CD4-positive, alpha-beta T cell treated with Interleukin-17A for 4 hours (primary cell): ENCODE results near the gene FXYD3.

Source experiments
- DNase-seq: peaks from one replicate; pipeline ENCODE4 v3.0.0-alpha.2; 2020; ENCODE audit warnings: mixed read lengths

FXYD3 gene

GRCh38 chr19:35107545-35107944 is 8.1 kb upstream of the FXYD3 start:
- no peak for DNase-seq

GRCh38 chr19:35108730-35109129 is 6.9 kb upstream of the FXYD3 start:
- DNase-seq = no peak

GRCh38 chr19:35109395-35110112 is 6.1 kb upstream of the FXYD3 start:
- no peak for DNase-seq

DNA sequence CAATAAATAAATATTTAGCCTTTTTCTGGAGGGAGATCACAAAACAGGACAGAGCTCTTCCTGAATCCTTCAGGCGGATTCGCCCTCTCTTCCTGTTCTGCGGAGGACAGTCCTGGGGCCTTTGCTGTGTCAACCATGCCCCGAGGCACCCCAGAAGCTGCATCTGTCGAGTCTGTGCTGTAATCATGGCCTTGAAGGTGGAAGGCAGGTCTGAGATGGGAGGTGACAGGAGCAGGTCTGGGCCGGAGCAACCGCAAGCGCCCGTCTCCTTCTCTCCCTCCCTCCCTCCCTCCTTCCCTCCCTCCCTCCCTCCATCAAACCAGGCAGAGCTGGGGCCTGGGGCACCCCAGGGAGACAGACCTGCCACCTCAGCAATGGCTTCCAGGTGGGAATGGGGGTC is 4.6 kb upstream of the FXYD3 start:
- no peak for DNase-seq

GRCh38 chr19:35112995-35113688 is 2.5 kb upstream of the FXYD3 start:
- DNase-seq = no peak

GRCh38 chr19:35114353-35115176 is 1.1 kb upstream of the FXYD3 start:
- peak; percentile 79 for DNase-seq

GRCh38 chr19:35116072-35116801 is 614 bp downstream of the FXYD3 start:
- DNase-seq = no peak

DNA sequence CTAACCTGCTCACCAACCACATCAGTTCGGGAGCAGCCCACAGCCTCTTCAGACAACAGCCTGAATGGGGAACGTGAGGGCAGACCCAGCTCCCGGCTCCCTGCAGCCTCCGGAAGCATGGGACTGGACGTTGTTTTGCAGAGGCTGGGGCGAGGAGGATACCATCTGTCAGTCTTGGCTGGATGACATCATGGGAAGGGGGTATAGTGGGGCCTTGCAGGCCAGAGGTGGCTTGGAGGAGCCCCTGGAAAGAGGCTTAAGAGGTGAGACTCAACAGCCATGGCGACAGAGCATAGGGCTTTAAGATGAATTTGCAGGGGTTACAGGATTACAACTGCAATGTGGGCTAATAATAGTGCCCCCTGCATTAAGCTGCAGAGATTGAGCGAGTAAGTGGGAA is 1.5 kb downstream of the FXYD3 start:
- DNase-seq = no peak

- DNase-seq = no peak
These were observed 2.2 kb downstream of the FXYD3 start for GRCh38 chr19:35117799-35118198.

GRCh38 chr19:35118268-35119020 is 2.8 kb downstream of the FXYD3 start:
- no peak for DNase-seq

DNA sequence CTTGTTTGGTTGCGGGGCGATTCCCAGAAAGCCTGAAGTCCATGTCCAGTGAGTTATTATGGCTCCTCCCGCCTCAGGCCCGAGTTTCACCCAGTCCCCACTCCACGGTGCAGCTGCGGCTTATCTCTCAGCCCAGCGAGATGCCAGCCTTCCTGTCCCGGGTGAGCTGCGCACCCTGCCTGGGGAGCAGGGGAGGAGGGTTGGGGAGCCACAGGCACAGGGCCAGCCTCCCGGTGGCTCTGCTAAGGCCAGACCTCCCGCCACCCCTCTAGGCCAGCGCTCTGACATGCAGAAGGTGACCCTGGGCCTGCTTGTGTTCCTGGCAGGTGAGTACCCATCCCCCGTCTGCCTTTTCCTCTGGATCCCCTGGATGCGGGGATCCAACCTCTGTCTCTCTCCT is 3.5 kb downstream of the FXYD3 start:
- DNase-seq = no peak

- DNase-seq = no peak
These were observed 4.0 kb downstream of the FXYD3 start for GRCh38 chr19:35119578-35120155.

DNA sequence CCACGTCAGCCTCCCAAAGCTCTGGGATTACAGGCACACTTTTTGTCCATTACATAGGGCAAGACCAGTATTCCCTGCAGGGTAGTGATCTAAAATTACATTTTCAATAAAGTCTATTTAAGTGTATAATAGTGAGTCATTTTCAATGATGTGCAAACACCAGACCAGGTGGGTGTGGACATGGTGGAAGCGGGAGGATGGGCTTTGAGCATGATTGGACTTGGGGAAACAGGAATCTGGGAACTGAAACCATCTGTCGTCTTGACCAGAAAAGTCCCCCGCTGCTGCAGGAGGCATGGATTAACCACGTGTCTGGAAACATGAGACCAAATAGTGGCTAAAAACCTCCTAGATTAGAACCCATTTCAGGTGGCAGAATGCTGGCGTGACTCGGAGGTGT is 4.9 kb downstream of the FXYD3 start:
- no peak for DNase-seq

DNA sequence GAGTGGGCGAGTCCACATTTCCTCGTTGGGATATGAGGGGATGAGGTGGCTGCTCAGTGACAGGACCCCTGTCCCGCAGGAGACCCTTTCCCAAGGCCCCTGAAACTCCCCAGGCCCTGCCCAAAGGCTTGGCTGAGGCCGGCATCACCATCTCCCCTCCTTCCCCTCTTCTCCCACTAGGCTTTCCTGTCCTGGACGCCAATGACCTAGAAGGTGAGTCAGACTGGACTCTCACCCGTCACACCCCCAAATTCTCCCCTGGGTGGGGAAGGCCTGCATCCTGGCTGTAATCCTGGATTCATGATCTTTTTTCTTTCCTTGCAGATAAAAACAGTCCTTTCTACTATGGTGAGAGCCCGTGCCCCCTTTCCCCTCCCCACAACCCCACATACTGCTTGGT is 5.3 kb downstream of the FXYD3 start:
- no peak for DNase-seq

GRCh38 chr19:35122687-35123551 is 7.3 kb downstream of the FXYD3 start:
- no peak for DNase-seq

GRCh38 chr19:35123573-35123972 is 8.0 kb downstream of the FXYD3 start:
- no peak for DNase-seq

- peak; percentile 90 for DNase-seq
These were observed 8.8 kb downstream of the FXYD3 start for GRCh38 chr19:35124098-35125060.

- no peak for DNase-seq
These were observed 9.7 kb downstream of the FXYD3 start for GRCh38 chr19:35125270-35125717.
